ENCODE measurements around the gene ZNF648.

Gene ZNF648

GRCh38 chr1:182080040-182080439, 18.5 kb upstream of the ZNF648 start:
- no peaks in the 10 kb centered on the region for H3K9me3 ChIP-seq (ENCODE audit: control insufficient read depth, insufficient read depth, low read depth, low read length)
- H3K27ac ChIP-seq (ENCODE audit: low read depth, low read length) = no peak overlapping the region
- H3K27me3 ChIP-seq (ENCODE audit: control insufficient read depth, insufficient read depth, low read length) = no peaks in the 10 kb centered on the region
- no peak overlapping the region for H3K4me3 ChIP-seq (ENCODE audit: low read depth, low read length)
- no peaks in the 10 kb centered on the region for H3K36me3 ChIP-seq (ENCODE audit: control insufficient read depth, insufficient read depth, low read length)
- no peak overlapping the region for H3K9ac ChIP-seq (ENCODE audit: low read length)
- H3K4me1 ChIP-seq (ENCODE audit: control insufficient read depth, insufficient read depth, low read length) = peaks cover 9% of the 10 kb centered on the region

DNA sequence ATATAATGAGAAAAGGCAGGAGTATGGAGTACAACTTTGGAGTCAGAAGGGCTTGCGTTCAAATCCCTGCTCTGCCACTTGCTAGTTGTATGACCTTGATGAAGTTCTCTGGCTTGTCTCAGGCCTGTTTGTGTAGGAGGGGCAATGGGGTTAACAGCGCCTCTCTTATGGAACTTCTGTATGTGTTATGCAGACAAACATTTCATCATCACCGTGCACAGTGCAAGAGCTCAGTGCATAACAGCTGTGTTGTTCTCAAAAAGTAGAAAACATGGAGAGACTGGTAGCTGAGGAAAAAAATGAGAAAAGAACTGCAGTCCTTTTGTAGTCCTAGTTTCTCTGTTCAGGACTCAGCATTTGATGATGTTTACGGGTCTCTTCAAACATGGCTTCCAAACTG, 10.4 kb upstream of the ZNF648 start:
- no peaks in the 10 kb centered on the region for H3K36me3 ChIP-seq (ENCODE audit: control insufficient read depth, insufficient read depth, low read length)
- H3K27me3 ChIP-seq (ENCODE audit: control insufficient read depth, insufficient read depth, low read length) = peaks cover 9% of the 10 kb centered on the region
- H3K4me1 ChIP-seq (ENCODE audit: control insufficient read depth, insufficient read depth, low read length) = peaks cover 4% of the 10 kb centered on the region; the same call in 1 of the 2 replicates
- no peak overlapping the region for H3K4me3 ChIP-seq (ENCODE audit: low read depth, low read length)
- no peak overlapping the region for H3K27ac ChIP-seq (ENCODE audit: low read depth, low read length)
- no peak overlapping the region for H3K9ac ChIP-seq (ENCODE audit: low read length)
- no peaks in the 10 kb centered on the region for H3K9me3 ChIP-seq (ENCODE audit: control insufficient read depth, insufficient read depth, low read depth, low read length)

- Histone ChIP-seq H3K4me1 (ENCODE audit: control insufficient read depth, insufficient read depth, low read length) (peaks cover 4% of the 10 kb centered on the region; the same call in 1 of the 2 replicates), H3K9ac (ENCODE audit: low read length) (no peak overlapping the region), H3K36me3 (ENCODE audit: control insufficient read depth, insufficient read depth, low read length) (no peaks in the 10 kb centered on the region), H3K27ac (ENCODE audit: low read depth, low read length) (no peak overlapping the region), H3K9me3 (ENCODE audit: control insufficient read depth, insufficient read depth, low read depth, low read length) (no peaks in the 10 kb centered on the region), H3K27me3 (ENCODE audit: control insufficient read depth, insufficient read depth, low read length) (peaks cover 9% of the 10 kb centered on the region), H3K4me3 (ENCODE audit: low read depth, low read length) (no peak overlapping the region)
Measured at GRCh38 chr1:182069028-182069466, 7.5 kb upstream of the ZNF648 start.

DNA sequence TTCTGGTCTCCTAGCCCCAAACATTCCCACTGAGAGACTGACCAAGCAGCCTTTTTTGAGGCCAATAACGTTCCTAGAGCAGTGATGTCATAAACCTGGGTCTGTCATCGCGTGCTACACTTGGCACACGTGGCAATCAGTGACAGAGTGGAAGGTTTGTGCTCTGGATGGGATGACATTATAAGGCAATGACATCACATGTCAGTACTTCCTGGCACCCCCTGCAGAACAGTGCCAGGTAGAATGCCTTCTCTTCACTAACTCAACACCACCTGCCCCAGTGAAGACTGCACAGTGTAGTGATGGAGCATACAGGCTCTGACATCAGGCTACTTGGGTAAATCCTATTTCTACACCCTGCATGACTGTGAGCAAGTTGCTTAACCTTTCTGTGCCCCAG, 5.4 kb upstream of the ZNF648 start:
- H3K9ac ChIP-seq (ENCODE audit: low read length) = no peak overlapping the region

GRCh38 chr1:182065126-182065845, 3.8 kb upstream of the ZNF648 start:
- Histone ChIP-seq H3K4me3 (ENCODE audit: low read depth, low read length) (no peak overlapping the region), H3K4me1 (ENCODE audit: control insufficient read depth, insufficient read depth, low read length) (peaks cover 4% of the 10 kb centered on the region; the same call in 1 of the 2 replicates), H3K9me3 (ENCODE audit: control insufficient read depth, insufficient read depth, low read depth, low read length) (no peaks in the 10 kb centered on the region), H3K9ac (ENCODE audit: low read length) (no peak overlapping the region), H3K36me3 (ENCODE audit: control insufficient read depth, insufficient read depth, low read length) (no peaks in the 10 kb centered on the region), H3K27me3 (ENCODE audit: control insufficient read depth, insufficient read depth, low read length) (peaks cover 9% of the 10 kb centered on the region), H3K27ac (ENCODE audit: low read depth, low read length) (no peak overlapping the region)

More for the DNA sequence above, 5.4 kb upstream of the ZNF648 start:
- H3K9me3 ChIP-seq (ENCODE audit: control insufficient read depth, insufficient read depth, low read depth, low read length) = no peaks in the 10 kb centered on the region
- H3K4me3 ChIP-seq (ENCODE audit: low read depth, low read length) = no peak overlapping the region
- peaks cover 9% of the 10 kb centered on the region for H3K27me3 ChIP-seq (ENCODE audit: control insufficient read depth, insufficient read depth, low read length)
- H3K4me1 ChIP-seq (ENCODE audit: control insufficient read depth, insufficient read depth, low read length) = peaks cover 4% of the 10 kb centered on the region; the same call in 1 of the 2 replicates
- no peak overlapping the region for H3K27ac ChIP-seq (ENCODE audit: low read depth, low read length)
- no peaks in the 10 kb centered on the region for H3K36me3 ChIP-seq (ENCODE audit: control insufficient read depth, insufficient read depth, low read length)

DNA sequence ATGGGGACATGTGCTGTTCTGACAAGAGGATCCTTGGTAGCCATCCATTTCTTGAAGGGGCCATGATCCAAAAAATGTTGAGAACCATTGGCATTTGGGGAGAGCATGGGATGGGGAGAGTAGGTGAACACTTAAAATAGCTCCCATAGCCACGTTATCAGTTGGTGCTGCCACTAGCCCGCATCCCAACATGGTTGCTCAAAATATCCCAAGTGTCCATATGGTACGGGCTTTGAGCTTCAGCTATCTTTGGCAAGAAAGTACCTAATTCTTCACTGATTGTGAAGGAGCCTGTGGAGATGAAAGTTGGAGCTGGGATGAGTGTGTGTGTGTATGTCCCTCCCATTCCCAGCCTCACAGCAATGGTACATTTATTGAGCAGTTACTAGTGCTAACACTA, 3.1 kb upstream of the ZNF648 start:
- H3K4me3 ChIP-seq (ENCODE audit: low read depth, low read length) = no peak overlapping the region
- peaks cover 5% of the 10 kb centered on the region; the same call in 1 of the 2 replicates for H3K27me3 ChIP-seq (ENCODE audit: control insufficient read depth, insufficient read depth, low read length)
- no peaks in the 10 kb centered on the region for H3K9me3 ChIP-seq (ENCODE audit: control insufficient read depth, insufficient read depth, low read depth, low read length)
- H3K36me3 ChIP-seq (ENCODE audit: control insufficient read depth, insufficient read depth, low read length) = no peaks in the 10 kb centered on the region
- H3K9ac ChIP-seq (ENCODE audit: low read length) = no peak overlapping the region
- H3K4me1 ChIP-seq (ENCODE audit: control insufficient read depth, insufficient read depth, low read length) = peaks cover 4% of the 10 kb centered on the region; the same call in 1 of the 2 replicates
- no peak overlapping the region for H3K27ac ChIP-seq (ENCODE audit: low read depth, low read length)

GRCh38 chr1:182062223-182062622, 711 bp upstream of the ZNF648 start:
- H3K4me1 ChIP-seq (ENCODE audit: control insufficient read depth, insufficient read depth, low read length) = no peaks in the 10 kb centered on the region
- no peaks in the 10 kb centered on the region; the same call in 1 of the 2 replicates for H3K27me3 ChIP-seq (ENCODE audit: control insufficient read depth, insufficient read depth, low read length)
- no peak overlapping the region for H3K9ac ChIP-seq (ENCODE audit: low read length)
- no peak overlapping the region for H3K27ac ChIP-seq (ENCODE audit: low read depth, low read length)
- H3K9me3 ChIP-seq (ENCODE audit: control insufficient read depth, insufficient read depth, low read depth, low read length) = no peaks in the 10 kb centered on the region
- no peak overlapping the region for H3K4me3 ChIP-seq (ENCODE audit: low read depth, low read length)
- H3K36me3 ChIP-seq (ENCODE audit: control insufficient read depth, insufficient read depth, low read length) = no peaks in the 10 kb centered on the region

DNA sequence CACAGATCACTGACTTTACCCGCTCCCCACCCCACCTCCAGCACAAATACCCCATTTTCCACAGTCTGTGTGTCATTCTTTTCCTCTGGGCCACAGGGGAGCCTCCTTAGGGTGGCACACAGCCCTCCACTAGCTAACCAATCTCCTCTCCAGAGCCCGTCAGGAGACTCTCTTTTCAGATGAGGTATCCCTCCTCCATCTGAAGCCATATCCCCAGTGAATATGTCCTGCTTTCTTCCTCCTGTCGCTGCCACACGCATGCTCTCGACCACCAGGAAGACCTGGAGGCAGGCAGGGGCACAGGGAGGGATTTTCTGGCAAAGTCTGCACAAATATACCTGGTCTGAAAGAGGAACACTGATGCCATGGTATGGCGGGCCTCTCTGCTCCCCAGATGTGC, 635 bp downstream of the ZNF648 start:
- Histone ChIP-seq H3K9me3 (ENCODE audit: control insufficient read depth, insufficient read depth, low read depth, low read length) (no peaks in the 10 kb centered on the region), H3K4me1 (ENCODE audit: control insufficient read depth, insufficient read depth, low read length) (no peaks in the 10 kb centered on the region), H3K4me3 (ENCODE audit: low read depth, low read length) (no peak overlapping the region), H3K9ac (ENCODE audit: low read length) (no peak overlapping the region), H3K36me3 (ENCODE audit: control insufficient read depth, insufficient read depth, low read length) (no peaks in the 10 kb centered on the region), H3K27ac (ENCODE audit: low read depth, low read length) (no peak overlapping the region), H3K27me3 (ENCODE audit: control insufficient read depth, insufficient read depth, low read length) (peaks cover 10% of the 10 kb centered on the region; the same call in 1 of the 2 replicates)

GRCh38 chr1:182059936-182060335, 1.6 kb downstream of the ZNF648 start:
- H3K27me3 ChIP-seq (ENCODE audit: control insufficient read depth, insufficient read depth, low read length) = peaks cover 10% of the 10 kb centered on the region; the same call in 1 of the 2 replicates
- no peak overlapping the region for H3K4me3 ChIP-seq (ENCODE audit: low read depth, low read length)
- H3K36me3 ChIP-seq (ENCODE audit: control insufficient read depth, insufficient read depth, low read length) = no peaks in the 10 kb centered on the region
- H3K27ac ChIP-seq (ENCODE audit: low read depth, low read length) = no peak overlapping the region
- no peaks in the 10 kb centered on the region for H3K4me1 ChIP-seq (ENCODE audit: control insufficient read depth, insufficient read depth, low read length)
- H3K9ac ChIP-seq (ENCODE audit: low read length) = no peak overlapping the region
- no peaks in the 10 kb centered on the region for H3K9me3 ChIP-seq (ENCODE audit: control insufficient read depth, insufficient read depth, low read depth, low read length)

GRCh38 chr1:182056601-182057366, 4.7 kb downstream of the ZNF648 start:
- H3K36me3 ChIP-seq (ENCODE audit: control insufficient read depth, insufficient read depth, low read length) = no peaks in the 10 kb centered on the region
- no peaks in the 10 kb centered on the region for H3K4me1 ChIP-seq (ENCODE audit: control insufficient read depth, insufficient read depth, low read length)
- no peak overlapping the region for H3K27ac ChIP-seq (ENCODE audit: low read depth, low read length)
- peaks cover 10% of the 10 kb centered on the region; the same call in 1 of the 2 replicates for H3K27me3 ChIP-seq (ENCODE audit: control insufficient read depth, insufficient read depth, low read length)
- no peak overlapping the region for H3K9ac ChIP-seq (ENCODE audit: low read length)
- no peaks in the 10 kb centered on the region for H3K9me3 ChIP-seq (ENCODE audit: control insufficient read depth, insufficient read depth, low read depth, low read length)
- H3K4me3 ChIP-seq (ENCODE audit: low read depth, low read length) = peak overlapping the region; percentile 27; the same call in 1 of the 2 replicates

Data from HUES6 (cell line).